Superior temporal gyrus (tissue), 1 donor: ENCODE measurements around the gene ZSCAN18.

Source experiments
- DNase-seq: peaks from one replicate; pipeline ENCODE4 v3.0.0-alpha.2; 2016; ENCODE audit errors: extremely low spot score

Gene ZSCAN18

DNA sequence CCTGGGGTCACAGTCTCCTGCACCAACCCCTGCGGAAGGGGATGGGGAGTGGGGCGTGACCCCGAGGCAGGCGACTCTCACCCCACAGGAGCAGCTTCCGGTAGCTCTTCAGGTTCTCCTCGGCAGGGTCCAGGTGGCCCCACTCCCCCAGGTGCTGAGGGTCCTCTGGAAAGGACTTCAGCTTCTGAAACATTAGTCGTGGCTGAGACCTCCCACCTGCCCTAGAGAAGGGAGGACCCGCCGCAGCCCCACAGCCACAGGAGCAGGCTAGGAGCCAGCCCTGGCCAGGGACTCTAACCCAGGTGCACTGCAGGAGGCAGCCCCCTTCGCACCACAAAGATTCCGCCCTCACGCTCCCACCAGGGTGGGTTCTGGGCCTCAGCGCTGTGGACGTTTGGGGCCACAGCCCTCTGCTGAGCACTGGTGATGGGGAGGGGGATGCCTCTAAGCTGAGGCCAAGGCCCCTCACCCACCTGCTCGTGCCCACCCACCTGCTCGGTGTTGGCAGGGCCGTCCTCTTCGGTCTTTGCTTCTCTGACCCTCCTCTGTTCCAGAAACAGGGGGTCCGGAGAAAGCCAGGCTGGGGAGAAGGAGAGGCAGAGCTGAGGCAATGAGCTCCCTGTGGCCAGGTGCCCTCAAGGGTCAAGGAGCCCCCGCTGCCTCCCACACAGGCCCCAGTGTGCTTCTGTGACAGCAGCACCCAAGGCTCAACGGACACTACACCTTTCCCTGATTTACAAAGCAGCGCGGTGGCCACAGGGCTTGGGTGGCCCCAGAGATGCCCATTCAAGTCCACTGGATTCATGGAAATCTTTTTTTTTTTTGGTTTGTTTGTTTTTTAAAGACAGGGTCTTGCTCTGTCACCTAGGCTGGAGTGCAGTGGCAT, 11.0 kb downstream of the ZSCAN18 start:
- no peak for DNase-seq

- no peak for DNase-seq
Observed at GRCh38 chr19:58085348-58085875, 12.6 kb downstream of the ZSCAN18 start.

GRCh38 chr19:58084596-58085347, 13.3 kb downstream of the ZSCAN18 start:
- no peak for DNase-seq

DNA sequence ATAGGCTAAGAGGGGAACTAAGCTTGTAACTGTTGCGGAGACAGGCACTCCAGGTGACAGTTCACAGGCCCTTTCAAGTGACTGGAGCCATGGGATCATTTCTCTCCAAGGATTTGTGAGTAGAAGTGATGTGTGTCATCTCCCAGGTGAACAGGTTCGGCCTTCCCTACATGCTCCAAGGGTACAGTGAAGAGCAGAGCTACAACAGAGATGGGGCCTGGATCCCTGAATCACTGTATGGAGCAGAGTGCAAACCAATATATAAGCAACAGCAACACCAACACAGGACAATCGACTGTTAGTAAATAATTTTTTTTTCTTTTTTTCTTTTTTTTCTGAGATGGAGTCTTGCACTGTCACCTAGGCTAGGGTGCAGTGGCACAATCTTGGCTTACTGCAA, 15.0 kb downstream of the ZSCAN18 start:
- DNase-seq: no peak

DNA sequence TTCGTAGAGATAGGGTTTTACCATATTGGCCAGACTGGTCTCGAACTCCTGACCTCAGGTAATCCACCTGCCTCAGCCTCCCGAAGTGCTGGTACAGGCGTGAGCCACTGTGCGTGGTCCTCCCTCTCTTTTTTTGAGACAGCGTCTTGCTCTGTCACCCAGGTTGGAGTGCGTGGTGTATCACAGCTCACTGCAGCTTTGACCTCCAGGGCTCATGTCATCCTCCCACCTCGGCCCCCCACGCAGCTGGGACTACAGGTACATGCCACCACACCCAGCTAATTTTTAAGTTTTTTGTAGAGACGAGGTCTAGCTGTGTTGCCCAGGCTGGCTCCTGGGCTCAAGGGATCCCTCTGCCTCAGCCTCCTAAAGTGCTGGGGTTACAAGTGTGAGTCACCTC, 18.2 kb downstream of the ZSCAN18 start:
- DNase-seq: no peak

DNA sequence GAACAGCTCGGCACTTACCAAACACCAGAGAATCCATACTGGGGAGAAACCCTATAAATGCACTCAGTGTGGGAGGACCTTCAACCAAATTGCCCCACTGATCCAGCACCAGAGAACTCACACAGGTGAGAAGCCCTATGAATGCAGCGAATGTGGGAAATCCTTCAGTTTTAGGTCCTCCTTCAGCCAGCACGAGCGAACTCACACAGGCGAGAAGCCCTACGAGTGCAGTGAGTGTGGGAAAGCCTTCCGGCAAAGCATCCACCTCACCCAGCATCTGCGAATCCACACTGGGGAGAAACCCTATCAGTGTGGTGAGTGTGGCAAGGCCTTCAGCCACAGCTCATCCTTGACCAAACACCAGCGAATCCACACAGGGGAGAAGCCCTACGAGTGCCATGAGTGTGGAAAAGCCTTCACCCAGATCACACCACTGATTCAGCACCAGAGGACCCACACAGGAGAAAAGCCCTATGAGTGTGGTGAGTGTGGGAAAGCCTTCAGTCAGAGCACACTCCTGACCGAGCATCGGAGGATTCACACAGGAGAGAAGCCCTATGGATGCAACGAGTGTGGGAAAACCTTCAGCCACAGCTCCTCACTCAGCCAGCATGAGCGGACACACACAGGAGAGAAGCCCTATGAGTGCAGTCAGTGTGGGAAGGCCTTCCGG, 30.7 kb downstream of the ZSCAN18 start:
- no peak for DNase-seq

GRCh38 chr19:58063712-58064111, 34.3 kb downstream of the ZSCAN18 start:
- no peak for DNase-seq

GRCh38 chr19:58060231-58060630, 37.8 kb downstream of the ZSCAN18 start:
- DNase-seq: no peak

GRCh38 chr19:58059671-58060078, 38.4 kb downstream of the ZSCAN18 start:
- no peak for DNase-seq

- peak; percentile 90 for DNase-seq
Observed at GRCh38 chr19:58059003-58059670, 38.9 kb downstream of the ZSCAN18 start, which contains the start of gene ZNF135. Gene ZNF135 (plus strand): TSS chr19:58059282. CDS start chr19:58060003, 721 bp downstream.

GRCh38 chr19:58058467-58058866, 39.6 kb downstream of the ZSCAN18 start:
- peak; percentile 9 for DNase-seq

GRCh38 chr19:58056861-58057260, 41.2 kb downstream of the ZSCAN18 start:
- DNase-seq: no peak

DNA sequence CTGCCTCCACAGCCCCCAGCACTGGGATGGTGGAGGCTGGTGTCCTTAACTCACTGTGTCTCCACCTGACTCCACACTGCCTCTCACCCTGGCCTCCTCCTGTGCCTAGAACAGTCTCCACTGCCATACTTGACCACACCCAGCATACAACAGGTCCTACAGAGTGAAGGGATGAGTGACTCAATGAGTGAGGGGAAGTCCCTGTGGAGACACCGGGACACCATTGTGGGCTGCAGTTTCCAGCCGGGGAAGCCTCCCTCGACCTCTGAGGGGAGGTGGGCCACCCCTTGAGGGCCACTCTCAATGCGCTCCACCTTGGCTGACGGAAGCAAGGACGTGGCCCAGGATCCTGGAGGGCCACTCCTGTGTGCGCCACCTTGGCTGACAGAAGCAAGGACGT, 41.8 kb downstream of the ZSCAN18 start:
- DNase-seq: no peak

- DNase-seq: peak; percentile 79
Observed at GRCh38 chr19:58054901-58055874, 42.8 kb downstream of the ZSCAN18 start.

GRCh38 chr19:58053480-58054156, 44.4 kb downstream of the ZSCAN18 start:
- no peak for DNase-seq

DNA sequence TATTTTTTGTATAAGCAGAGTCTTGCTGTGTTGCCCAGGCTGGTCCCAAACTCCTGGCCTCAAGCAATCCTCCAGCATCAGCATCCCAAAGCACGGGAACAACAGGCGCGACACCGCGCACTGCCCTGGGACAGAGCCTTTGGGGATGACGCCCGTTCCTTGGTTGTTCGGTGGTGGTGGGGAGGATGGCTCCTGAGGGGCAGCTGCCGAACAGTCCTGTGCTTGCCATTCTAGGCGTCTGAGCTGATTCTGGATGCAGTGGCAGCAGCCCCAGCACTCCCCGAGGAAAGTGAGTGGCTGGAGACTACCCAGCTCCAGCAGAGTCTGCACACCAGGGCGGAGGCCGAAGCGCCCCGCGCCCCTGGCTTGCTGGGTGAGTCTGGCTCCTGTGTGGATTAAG, 45.8 kb downstream of the ZSCAN18 start:
- no peak for DNase-seq

DNA sequence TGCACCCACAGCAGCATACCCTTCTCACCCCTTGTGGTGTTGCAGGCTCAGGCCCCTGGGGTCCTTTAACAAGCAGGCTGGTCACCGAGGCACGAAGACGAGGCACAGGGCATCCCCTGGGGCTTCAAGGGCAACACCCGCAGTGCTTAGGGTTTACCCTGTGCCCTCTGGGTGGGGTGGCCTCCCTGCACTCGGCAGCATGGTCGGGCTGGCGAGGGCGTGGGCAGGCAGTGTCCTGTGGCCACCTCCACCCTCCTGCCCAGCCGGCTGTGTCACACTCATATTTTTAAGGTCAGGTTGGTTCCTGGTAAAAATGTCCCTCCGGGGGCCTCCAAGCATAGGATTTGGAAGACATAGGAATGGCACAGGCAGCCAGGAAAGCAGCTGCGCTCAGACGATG, 50.4 kb downstream of the ZSCAN18 start:
- DNase-seq: no peak

DNA sequence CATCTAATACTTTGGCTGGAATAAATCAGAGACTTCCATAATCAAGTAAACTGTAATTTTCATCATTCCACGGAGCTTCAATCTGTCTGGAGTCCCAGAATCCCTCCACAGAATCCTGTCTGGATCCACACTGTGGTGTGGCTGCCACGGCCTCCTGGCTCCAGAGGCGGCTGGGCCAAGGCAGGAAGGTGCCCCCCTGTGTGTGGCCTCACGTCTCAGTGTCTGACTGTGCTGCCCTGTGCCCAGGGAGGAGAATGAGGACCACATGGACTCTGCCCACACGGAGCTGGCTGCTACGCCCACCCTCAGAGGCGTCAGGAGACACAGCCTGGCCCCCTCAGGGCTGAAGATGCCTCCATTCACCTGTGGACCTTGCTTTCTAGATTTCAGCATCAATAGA, 51.2 kb downstream of the ZSCAN18 start:
- no peak for DNase-seq

DNA sequence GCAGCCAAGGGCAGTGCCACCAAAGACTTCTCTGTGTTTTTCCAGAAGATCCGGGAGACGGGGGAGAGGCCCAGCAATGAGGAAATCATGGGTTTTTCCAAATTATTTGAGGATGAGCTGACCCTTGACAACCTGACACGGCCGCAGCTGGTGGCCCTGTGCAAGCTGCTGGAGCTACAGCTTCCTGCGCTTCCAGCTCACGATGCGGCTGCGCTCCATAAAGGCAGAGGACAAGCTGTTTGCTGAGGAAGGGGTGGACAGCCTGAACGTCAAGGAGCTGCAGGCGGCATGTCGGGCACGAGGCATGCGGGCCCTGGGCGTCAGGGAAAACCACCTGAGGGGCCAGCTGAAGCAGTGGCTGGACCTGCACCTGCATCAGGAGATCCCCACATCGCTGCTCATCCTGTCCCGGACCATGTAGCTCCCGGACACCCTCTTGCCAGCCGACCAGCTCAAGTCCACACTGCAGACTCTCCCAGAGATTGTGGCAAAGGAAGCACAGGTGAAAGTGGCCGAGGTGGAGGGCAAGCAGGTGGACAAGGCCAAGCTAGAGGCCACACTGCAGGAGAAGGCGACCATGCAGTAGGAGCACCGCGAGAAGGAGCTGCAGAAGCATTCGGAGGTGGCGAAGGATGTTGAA, 52.5 kb downstream of the ZSCAN18 start:
- no peak for DNase-seq
